GM19452 (cell line): ENCODE results near the gene MACROD2.
A peak's percentile ranks its signal among the peaks of the same experiment; 100 is the strongest.

Source experiments
- ATAC-seq: cut with Tn5 transposase; IDR thresholded peaks from one replicate; pipeline ENCODE4 v1.9.1; 2021; ENCODE audit not compliant: unreplicated experiment

MACROD2 gene

GRCh38 chr20:14785065-14785743 is 789.9 kb downstream of the MACROD2 start:
- no peak for ATAC-seq

GRCh38 chr20:14790190-14790589 is 794.9 kb downstream of the MACROD2 start:
- no peak for ATAC-seq

- no peak for ATAC-seq
Measured at GRCh38 chr20:14790771-14791620, 795.7 kb downstream of the MACROD2 start.

GRCh38 chr20:14792915-14793314 is 797.6 kb downstream of the MACROD2 start:
- ATAC-seq = no peak

GRCh38 chr20:14799545-14800216 is 804.4 kb downstream of the MACROD2 start:
- no peak for ATAC-seq

GRCh38 chr20:14800707-14801425 is 805.5 kb downstream of the MACROD2 start:
- no peak for ATAC-seq

- peak; percentile 71 for ATAC-seq
Measured at GRCh38 chr20:14801591-14802325, 806.4 kb downstream of the MACROD2 start.

GRCh38 chr20:14807224-14807623 is 811.9 kb downstream of the MACROD2 start:
- no peak for ATAC-seq

GRCh38 chr20:14815340-14815739 is 820.0 kb downstream of the MACROD2 start:
- no peak for ATAC-seq

GRCh38 chr20:14816471-14816870 is 821.2 kb downstream of the MACROD2 start:
- no peak for ATAC-seq

GRCh38 chr20:14817101-14817500 is 821.8 kb downstream of the MACROD2 start:
- no peak for ATAC-seq

GRCh38 chr20:14820771-14821170 is 825.5 kb downstream of the MACROD2 start:
- ATAC-seq = no peak

- ATAC-seq = no peak
Measured at GRCh38 chr20:14821251-14821650, 825.9 kb downstream of the MACROD2 start.

- ATAC-seq = no peak
Measured at GRCh38 chr20:14824996-14825395, 829.7 kb downstream of the MACROD2 start.

- ATAC-seq = no peak
Measured at GRCh38 chr20:14826543-14827313, 831.4 kb downstream of the MACROD2 start.

- ATAC-seq = no peak
Measured at GRCh38 chr20:14828459-14828858, 833.1 kb downstream of the MACROD2 start.

GRCh38 chr20:14829906-14830305 is 834.6 kb downstream of the MACROD2 start:
- peak; percentile 50 for ATAC-seq

- peak; percentile 72 for ATAC-seq
Measured at GRCh38 chr20:14830466-14830865, 835.1 kb downstream of the MACROD2 start.

- ATAC-seq = peak; percentile 6
Measured at GRCh38 chr20:14830899-14831298, 835.6 kb downstream of the MACROD2 start.

- peak; percentile 59 for ATAC-seq
Measured at GRCh38 chr20:14832630-14833029, 837.3 kb downstream of the MACROD2 start.
